SU-DHL-6 (cell line): Measurements from ENCODE around the gene ZNF610.

Experiments
- H2AFZ ChIP-seq: fragments of 200-600 bp; sonication (generic); 2 replicates; pipeline ENCODE4 v1.6.1; 2014; ENCODE audit warnings: low read depth, mild to moderate bottlenecking, moderate library complexity, mixed read lengths, antibody characterized with exemption, low read length; ENCODE audit not compliant: severe bottlenecking
- H3F3A ChIP-seq: fragments of 200-600 bp; shearing (Covaris generic); 2 replicates; pipeline ENCODE4 v1.6.0; 2016; ENCODE audit warnings: antibody characterized with exemption, mild to moderate bottlenecking; ENCODE audit not compliant: insufficient read depth
- H3K27ac ChIP-seq: fragments of 200-600 bp; sonication (generic); 2 replicates; pipeline ENCODE4 v1.5.1; 2016; ENCODE audit warnings: low read depth, mild to moderate bottlenecking, low read length, moderate library complexity, mixed read lengths
- H3K27me3 ChIP-seq: fragments of 200-600 bp; sonication (generic), shearing (Covaris generic); 2 replicates; pipeline ENCODE4 v1.6.0; 2014; ENCODE audit warnings: mild to moderate bottlenecking, low read length
- H3K36me3 ChIP-seq: fragments of 200-600 bp; sonication (generic); 2 replicates; pipeline ENCODE4 v1.6.1; 2014; ENCODE audit warnings: mild to moderate bottlenecking, low read length, mixed read lengths
- H3K4me2 ChIP-seq: fragments of 300-600, 200-600 bp; shearing (Covaris generic), sonication (generic); 2 replicates; pipeline ENCODE4 v1.6.0; 2014; ENCODE audit warnings: low read length, low read depth, mild to moderate bottlenecking; ENCODE audit not compliant: poor library complexity, severe bottlenecking
- H3K4me3 ChIP-seq: fragments of 200-600 bp; sonication (generic); 2 replicates; pipeline ENCODE4 v1.5.1; 2014; ENCODE audit warnings: antibody characterized with exemption, low read length, mild to moderate bottlenecking, mixed read lengths; ENCODE audit not compliant: insufficient read depth, poor library complexity, severe bottlenecking
- H3K79me2 ChIP-seq: fragments of 200-600 bp; sonication (generic); 2 replicates; pipeline ENCODE4 v1.6.1; 2014; ENCODE audit warnings: mild to moderate bottlenecking, low read length, moderate library complexity; ENCODE audit not compliant: insufficient read depth
- H3K9ac ChIP-seq: fragments of 200-600 bp; sonication (generic); 2 replicates; pipeline ENCODE4 v1.7.0; 2014; ENCODE audit warnings: mild to moderate bottlenecking, low read length
- H3K9me2 ChIP-seq: fragments of 200-600 bp; sonication (generic); replicated peaks from 2 replicates; pipeline ENCODE4 v1.6.1; 2014; ENCODE audit warnings: low read length; ENCODE audit not compliant: insufficient read depth
- H3K9me3 ChIP-seq: fragments of 200-600 bp; sonication (generic); 2 replicates; pipeline ENCODE4 v1.6.1; 2014; ENCODE audit warnings: low read length, mixed read lengths; ENCODE audit not compliant: insufficient read depth
- H4K20me1 ChIP-seq: fragments of 200-600 bp; sonication (generic); 2 replicates; pipeline ENCODE4 v1.6.1; 2014; ENCODE audit warnings: low read depth, mild to moderate bottlenecking, antibody characterized with exemption, low read length, moderate library complexity, mixed read lengths
- CTCF ChIP-seq: fragments of 200-600 bp; sonication (generic); IDR thresholded peaks from one replicate; pipeline ENCODE4 v1.5.1; 2017; ENCODE audit warnings: antibody characterized with exemption, mild to moderate bottlenecking, low read length, moderate library complexity; ENCODE audit not compliant: insufficient read depth, poor library complexity, severe bottlenecking
- EZH2phosphoT487 ChIP-seq: fragments of 200-600 bp; sonication (generic), shearing (Covaris generic); conservative IDR thresholded peaks from 2 replicates; pipeline ENCODE4 v1.6.1; 2018; ENCODE audit warnings: mild to moderate bottlenecking, antibody characterized with exemption, low read length, moderate library complexity, mixed read lengths

ZNF610 gene

GRCh38 chr19:52369559-52370340, 33.7 kb downstream of the ZNF610 start, which contains the start of gene ZNF880:
ZNF880 (plus strand) TSS chr19:52369923; CDS start chr19:52369966, 43 bp downstream.
- no peaks in the 10 kb centered on the region for H3K27me3 ChIP-seq
- peaks cover 20% of the 10 kb centered on the region; the same call in 1 of the 2 replicates for H3K9me3 ChIP-seq
- H2AFZ ChIP-seq = no peak within 1 kb of the TSS
- no peak within 1 kb of the TSS for H3K4me3 ChIP-seq
- no peaks in the 10 kb centered on the region for H3K9me2 ChIP-seq
- H3K36me3 ChIP-seq = no peaks in the 10 kb centered on the region
- no peaks in the 10 kb centered on the region for H3F3A ChIP-seq
- no peaks in the 10 kb centered on the region for H4K20me1 ChIP-seq
- TF ChIP-seq CTCF (no peak), EZH2phosphoT487 (no peak)
- H3K9ac ChIP-seq = no peak within 1 kb of the TSS
- no peak within 1 kb of the TSS for H3K27ac ChIP-seq
- H3K79me2 ChIP-seq = no peaks in the 10 kb centered on the region
- H3K4me2 ChIP-seq = no peak within 1 kb of the TSS

- Histone ChIP-seq H3K9me3 (peaks cover 19% of the 10 kb centered on the region; the same call in 1 of the 2 replicates), H4K20me1 (no peaks in the 10 kb centered on the region), H3K4me2 (no peak overlapping the region), H3K9ac (no peak overlapping the region), H3F3A (no peaks in the 10 kb centered on the region), H3K27ac (no peak overlapping the region), H2AFZ (no peak overlapping the region), H3K79me2 (no peaks in the 10 kb centered on the region), H3K36me3 (no peaks in the 10 kb centered on the region), H3K4me3 (no peak overlapping the region), H3K27me3 (no peaks in the 10 kb centered on the region), H3K9me2 (no peaks in the 10 kb centered on the region)
- no peak for TF ChIP-seq CTCF
- no peak for TF ChIP-seq EZH2phosphoT487
Measured at GRCh38 chr19:52370341-52370710, 34.3 kb downstream of the ZNF610 start.

- H3F3A ChIP-seq = no peaks in the 10 kb centered on the region
- H2AFZ ChIP-seq = no peak overlapping the region
- H3K9ac ChIP-seq = no peak overlapping the region
- H3K4me3 ChIP-seq = no peak overlapping the region
- no peak overlapping the region for H3K4me2 ChIP-seq
- no peaks in the 10 kb centered on the region for H3K9me3 ChIP-seq
- no peak overlapping the region for H3K27ac ChIP-seq
- no peaks in the 10 kb centered on the region for H3K79me2 ChIP-seq
- H3K27me3 ChIP-seq = no peaks in the 10 kb centered on the region
- no peaks in the 10 kb centered on the region for H4K20me1 ChIP-seq
- H3K36me3 ChIP-seq = no peaks in the 10 kb centered on the region
- H3K9me2 ChIP-seq = no peaks in the 10 kb centered on the region
- TF ChIP-seq CTCF (peak; percentile 13), EZH2phosphoT487 (no peak)
Measured at GRCh38 chr19:52391135-52391534, 55.1 kb downstream of the ZNF610 start.
